ENCODE results near the gene MOB2.
"Not testable (repeated sequence)": the region's sequence is repeated elsewhere in the genome, so short reads cannot be mapped to it uniquely, and the experiment has no call there.

MOB2 gene

GRCh38 chr11:1510928-1511327 lies 24.3 kb upstream of the MOB2 start:
- Histone ChIP-seq H4K12ac (ENCODE audit: low read depth, low read length) (no peak overlapping the region), H2BK5ac (ENCODE audit: low read depth, low read length, poor library complexity) (no peak overlapping the region), H3K14ac (ENCODE audit: low read length) (no peak overlapping the region), H3K4me3 (ENCODE audit: low read depth, low read length) (no peak overlapping the region), H3K36me3 (ENCODE audit: control insufficient read depth in 1 of 2, insufficient read depth in 2 of 2, low read length in 2 of 2) (no peaks in the 10 kb centered on the region), H4K91ac (ENCODE audit: low read depth, low read length) (no peak overlapping the region), H3K4me1 (ENCODE audit: control insufficient read depth in 1 of 2, insufficient read depth in 2 of 2, low read length in 2 of 2) (no peaks in the 10 kb centered on the region), H3K27ac (ENCODE audit: low read depth, low read length) (no peak overlapping the region), H4K8ac (ENCODE audit: low read depth, low read length) (no peak overlapping the region), H3K9me3 (ENCODE audit: insufficient read depth, low read depth, low read length) (no peaks in the 10 kb centered on the region), H3K4me2 (ENCODE audit: low read length) (no peak overlapping the region), H2AFZ (ENCODE audit: insufficient read depth, low read length, poor library complexity) (no peak overlapping the region), H3K79me1 (ENCODE audit: low read length) (no peaks in the 10 kb centered on the region), H3K79me2 (ENCODE audit: control insufficient read depth, insufficient read depth, low read length, poor library complexity) (peaks cover 4% of the 10 kb centered on the region), H3K27me3 (ENCODE audit: insufficient read depth, low read length) (no peaks in the 10 kb centered on the region), H3K4ac (ENCODE audit: low read depth, low read length) (no peak overlapping the region), H3K9ac (ENCODE audit: low read length) (no peak overlapping the region), H3K23ac (ENCODE audit: low read length) (no peak overlapping the region), H2BK120ac (ENCODE audit: insufficient read depth, low read length, poor library complexity) (no peak overlapping the region), H2BK12ac (ENCODE audit: low read length) (no peak overlapping the region), H2AK5ac (ENCODE audit: low read length) (no peak overlapping the region), H3K18ac (ENCODE audit: low read length) (no peak overlapping the region)
- DNase-seq = no peak
- no CpG with 5 or more reads among the region's 11 CpGs for WGBS (ENCODE audit: extremely low coverage, insufficient coverage, insufficient read length)

GRCh38 chr11:1510351-1510750 lies 23.8 kb upstream of the MOB2 start:
- not testable (repeated sequence) for H3K79me1 ChIP-seq (ENCODE audit: low read length); H2BK5ac ChIP-seq (ENCODE audit: low read depth, low read length, poor library complexity); H4K8ac ChIP-seq (ENCODE audit: low read depth, low read length); H3K4me3 ChIP-seq (ENCODE audit: low read depth, low read length); H2BK12ac ChIP-seq (ENCODE audit: low read length); H2AK5ac ChIP-seq (ENCODE audit: low read length); H3K9me3 ChIP-seq (ENCODE audit: insufficient read depth, low read depth, low read length); DNase-seq; H2BK120ac ChIP-seq (ENCODE audit: insufficient read depth, low read length, poor library complexity); H3K4me1 ChIP-seq (ENCODE audit: control insufficient read depth in 1 of 2, insufficient read depth in 2 of 2, low read length in 2 of 2); H3K14ac ChIP-seq (ENCODE audit: low read length); H4K12ac ChIP-seq (ENCODE audit: low read depth, low read length); H3K4ac ChIP-seq (ENCODE audit: low read depth, low read length); H3K23ac ChIP-seq (ENCODE audit: low read length); H3K9ac ChIP-seq (ENCODE audit: low read length); H3K27me3 ChIP-seq (ENCODE audit: insufficient read depth, low read length); H4K91ac ChIP-seq (ENCODE audit: low read depth, low read length); H2AFZ ChIP-seq (ENCODE audit: insufficient read depth, low read length, poor library complexity); H3K79me2 ChIP-seq (ENCODE audit: control insufficient read depth, insufficient read depth, low read length, poor library complexity); H3K27ac ChIP-seq (ENCODE audit: low read depth, low read length); H3K18ac ChIP-seq (ENCODE audit: low read length); H3K36me3 ChIP-seq (ENCODE audit: control insufficient read depth in 1 of 2, insufficient read depth in 2 of 2, low read length in 2 of 2); H3K4me2 ChIP-seq (ENCODE audit: low read length)
- no CpG with 5 or more reads among the region's 18 CpGs for WGBS (ENCODE audit: extremely low coverage, insufficient coverage, insufficient read length)

GRCh38 chr11:1509626-1510255 lies 23.2 kb upstream of the MOB2 start:
- no peak overlapping the region for H2BK12ac ChIP-seq (ENCODE audit: low read length)
- no peak overlapping the region for H3K9ac ChIP-seq (ENCODE audit: low read length)
- no peak for DNase-seq
- H3K4me3 ChIP-seq (ENCODE audit: low read depth, low read length) = no peak overlapping the region
- H3K4me1 ChIP-seq (ENCODE audit: control insufficient read depth in 1 of 2, insufficient read depth in 2 of 2, low read length in 2 of 2) = no peaks in the 10 kb centered on the region
- no peak overlapping the region for H3K27ac ChIP-seq (ENCODE audit: low read depth, low read length)
- no peak overlapping the region for H3K23ac ChIP-seq (ENCODE audit: low read length)
- no peak overlapping the region for H2BK120ac ChIP-seq (ENCODE audit: insufficient read depth, low read length, poor library complexity)
- no peaks in the 10 kb centered on the region for H3K27me3 ChIP-seq (ENCODE audit: insufficient read depth, low read length)
- H3K79me2 ChIP-seq (ENCODE audit: control insufficient read depth, insufficient read depth, low read length, poor library complexity) = peaks cover 4% of the 10 kb centered on the region
- H2AFZ ChIP-seq (ENCODE audit: insufficient read depth, low read length, poor library complexity) = no peak overlapping the region
- H3K9me3 ChIP-seq (ENCODE audit: insufficient read depth, low read depth, low read length) = no peaks in the 10 kb centered on the region
- H4K8ac ChIP-seq (ENCODE audit: low read depth, low read length) = no peak overlapping the region
- no peak overlapping the region for H3K4me2 ChIP-seq (ENCODE audit: low read length)
- H2BK5ac ChIP-seq (ENCODE audit: low read depth, low read length, poor library complexity) = no peak overlapping the region
- no peak overlapping the region for H2AK5ac ChIP-seq (ENCODE audit: low read length)
- no peak overlapping the region for H4K12ac ChIP-seq (ENCODE audit: low read depth, low read length)
- no CpG with 5 or more reads among the region's 20 CpGs for WGBS (ENCODE audit: extremely low coverage, insufficient coverage, insufficient read length)
- no peak overlapping the region for H3K14ac ChIP-seq (ENCODE audit: low read length)
- no peaks in the 10 kb centered on the region for H3K79me1 ChIP-seq (ENCODE audit: low read length)
- no peaks in the 10 kb centered on the region for H3K36me3 ChIP-seq (ENCODE audit: control insufficient read depth in 1 of 2, insufficient read depth in 2 of 2, low read length in 2 of 2)
- no peak overlapping the region for H4K91ac ChIP-seq (ENCODE audit: low read depth, low read length)
- H3K18ac ChIP-seq (ENCODE audit: low read length) = no peak overlapping the region
- no peak overlapping the region for H3K4ac ChIP-seq (ENCODE audit: low read depth, low read length)

GRCh38 chr11:1508986-1509385 lies 22.4 kb upstream of the MOB2 start:
- H3K79me2 ChIP-seq (ENCODE audit: control insufficient read depth, insufficient read depth, low read length, poor library complexity) = peaks cover 4% of the 10 kb centered on the region
- H3K14ac ChIP-seq (ENCODE audit: low read length) = no peak overlapping the region
- H3K4me1 ChIP-seq (ENCODE audit: control insufficient read depth in 1 of 2, insufficient read depth in 2 of 2, low read length in 2 of 2) = no peaks in the 10 kb centered on the region
- H2BK5ac ChIP-seq (ENCODE audit: low read depth, low read length, poor library complexity) = no peak overlapping the region
- no peak overlapping the region for H3K9ac ChIP-seq (ENCODE audit: low read length)
- H3K4me2 ChIP-seq (ENCODE audit: low read length) = no peak overlapping the region
- no peak overlapping the region for H2BK12ac ChIP-seq (ENCODE audit: low read length)
- no peak overlapping the region for H2AFZ ChIP-seq (ENCODE audit: insufficient read depth, low read length, poor library complexity)
- no peak overlapping the region for H4K8ac ChIP-seq (ENCODE audit: low read depth, low read length)
- no peaks in the 10 kb centered on the region for H3K27me3 ChIP-seq (ENCODE audit: insufficient read depth, low read length)
- H3K79me1 ChIP-seq (ENCODE audit: low read length) = no peaks in the 10 kb centered on the region
- no peaks in the 10 kb centered on the region for H3K36me3 ChIP-seq (ENCODE audit: control insufficient read depth in 1 of 2, insufficient read depth in 2 of 2, low read length in 2 of 2)
- H3K9me3 ChIP-seq (ENCODE audit: insufficient read depth, low read depth, low read length) = no peaks in the 10 kb centered on the region
- DNase-seq = no peak
- peak overlapping the region; percentile 37 for H3K18ac ChIP-seq (ENCODE audit: low read length)
- no peak overlapping the region for H2AK5ac ChIP-seq (ENCODE audit: low read length)
- H3K27ac ChIP-seq (ENCODE audit: low read depth, low read length) = no peak overlapping the region
- H4K12ac ChIP-seq (ENCODE audit: low read depth, low read length) = no peak overlapping the region
- WGBS (ENCODE audit: extremely low coverage, insufficient coverage, insufficient read length) = no CpG with 5 or more reads among the region's 10 CpGs
- H4K91ac ChIP-seq (ENCODE audit: low read depth, low read length) = no peak overlapping the region
- no peak overlapping the region for H3K4ac ChIP-seq (ENCODE audit: low read depth, low read length)
- no peak overlapping the region for H3K23ac ChIP-seq (ENCODE audit: low read length)
- no peak overlapping the region for H2BK120ac ChIP-seq (ENCODE audit: insufficient read depth, low read length, poor library complexity)
- no peak overlapping the region for H3K4me3 ChIP-seq (ENCODE audit: low read depth, low read length)
